HG02759 (cell line): Measurements from ENCODE around the gene PHYKPL.

Experiments
- ATAC-seq: cut with Tn5 transposase; IDR thresholded peaks from one replicate; pipeline ENCODE4 v1.9.1; 2021; ENCODE audit warnings: mild to moderate bottlenecking, moderate library complexity; ENCODE audit not compliant: unreplicated experiment

The PHYKPL gene

DNA sequence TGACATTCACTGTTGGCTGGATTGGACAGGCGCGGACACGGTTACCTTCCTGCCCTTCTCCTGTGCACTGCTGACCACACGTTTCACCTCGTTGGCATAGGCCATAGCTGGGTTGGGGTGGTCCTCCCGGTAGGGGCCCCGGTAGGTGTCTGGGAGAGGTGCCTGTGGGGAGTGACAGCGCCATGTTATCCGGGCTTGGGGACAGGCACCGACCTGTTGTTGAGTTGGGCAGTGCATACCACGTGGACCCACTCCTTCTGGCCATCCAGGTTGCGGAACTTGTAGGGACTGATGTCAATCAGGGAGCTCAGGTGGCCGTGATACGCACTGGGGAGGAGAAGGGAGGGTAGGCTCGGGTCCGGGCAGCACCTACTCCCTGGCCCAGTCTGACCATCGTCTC, 8.2 kb downstream of the PHYKPL start:
- ATAC-seq: no peak

DNA sequence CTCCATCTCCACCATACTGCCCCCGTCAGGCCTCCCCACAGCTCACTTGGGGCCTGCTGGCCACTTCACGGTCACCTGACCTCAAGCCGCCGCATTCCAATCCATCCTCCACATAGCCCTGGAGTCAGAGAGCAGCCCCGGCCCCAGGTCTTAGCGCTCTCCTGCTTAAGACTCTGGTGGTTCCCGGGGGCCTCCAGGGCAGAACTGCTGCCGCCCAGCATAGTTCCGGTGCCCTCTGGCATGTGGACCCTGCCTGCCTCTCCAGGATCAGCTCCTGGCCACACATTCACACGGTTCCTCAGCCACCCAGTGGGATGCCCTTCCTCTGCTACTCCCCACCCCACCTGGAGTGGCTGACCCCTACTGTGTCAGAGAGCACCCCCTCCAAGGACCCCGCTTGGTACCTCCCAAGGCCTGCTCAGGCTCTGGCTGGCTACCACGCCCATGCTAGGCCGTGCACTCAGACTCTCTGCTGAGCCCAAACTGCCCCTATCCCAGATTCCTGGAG, 8.7 kb downstream of the PHYKPL start:
- no peak for ATAC-seq

DNA sequence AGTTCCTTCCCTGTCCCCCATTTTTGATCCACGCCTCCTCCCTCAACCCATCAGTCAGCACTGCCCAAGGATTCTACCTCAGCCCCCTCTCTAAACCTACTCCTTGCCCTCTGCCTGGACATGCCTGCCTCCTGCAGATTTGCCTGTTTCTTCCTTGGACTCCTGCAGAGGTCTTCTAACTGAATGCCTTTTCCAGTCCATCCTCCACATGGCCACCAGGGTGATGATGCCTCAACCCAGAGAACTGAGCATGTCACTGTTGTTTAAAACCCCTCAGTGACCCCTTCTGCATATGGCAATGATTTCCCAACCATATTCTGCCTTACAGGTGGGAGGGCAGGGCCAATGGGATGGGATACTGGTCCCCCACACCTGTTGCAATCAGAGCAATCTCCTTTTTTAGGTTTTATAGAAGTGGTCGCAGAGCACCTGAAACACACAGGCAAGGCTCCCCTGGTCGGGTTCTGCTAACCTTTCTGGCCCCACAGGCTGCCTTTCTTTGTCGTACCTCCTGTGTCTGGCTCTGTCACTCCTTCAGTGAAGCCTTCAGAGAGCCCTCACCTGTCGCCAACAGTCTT, 9.3 kb downstream of the PHYKPL start:
- no peak for ATAC-seq

DNA sequence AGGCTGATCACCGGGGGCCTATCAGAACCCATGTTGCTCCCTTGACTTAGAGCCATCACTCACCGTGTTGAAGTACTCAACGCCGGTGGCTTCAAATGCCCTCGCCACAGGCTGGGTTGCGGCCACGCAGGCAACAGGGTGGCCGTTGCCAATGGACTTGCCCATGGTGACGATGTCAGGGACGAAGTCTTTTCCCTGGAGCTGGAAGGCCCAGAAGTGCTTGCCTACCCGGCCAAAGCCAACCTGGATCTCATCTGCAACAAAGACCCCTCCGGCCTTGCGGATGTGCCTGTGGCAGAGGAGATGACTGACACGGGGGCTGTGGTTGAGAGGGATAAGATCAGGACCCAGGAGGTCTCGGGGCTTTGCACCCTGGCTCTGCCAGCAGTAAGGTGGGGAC, 10.3 kb downstream of the PHYKPL start:
- no peak for ATAC-seq

DNA sequence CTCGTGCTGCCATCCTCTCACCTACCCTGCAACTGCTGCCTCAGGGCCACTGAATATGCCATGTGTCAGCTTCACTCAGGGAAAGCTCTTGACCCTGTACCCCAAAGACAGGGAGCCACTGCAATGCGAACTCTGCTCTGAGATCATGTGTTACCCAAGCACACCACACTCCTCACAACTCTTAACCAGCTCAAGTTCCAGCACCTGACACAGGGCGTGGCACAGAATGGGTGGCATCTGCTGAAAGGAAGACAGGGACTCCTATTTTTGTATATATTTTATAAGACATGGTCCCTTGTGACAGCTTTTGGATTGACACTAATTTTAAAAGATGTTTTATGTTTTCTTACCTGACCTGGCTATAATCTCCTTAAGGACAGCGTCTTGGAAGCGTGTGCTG, 10.7 kb downstream of the PHYKPL start:
- no peak for ATAC-seq

DNA sequence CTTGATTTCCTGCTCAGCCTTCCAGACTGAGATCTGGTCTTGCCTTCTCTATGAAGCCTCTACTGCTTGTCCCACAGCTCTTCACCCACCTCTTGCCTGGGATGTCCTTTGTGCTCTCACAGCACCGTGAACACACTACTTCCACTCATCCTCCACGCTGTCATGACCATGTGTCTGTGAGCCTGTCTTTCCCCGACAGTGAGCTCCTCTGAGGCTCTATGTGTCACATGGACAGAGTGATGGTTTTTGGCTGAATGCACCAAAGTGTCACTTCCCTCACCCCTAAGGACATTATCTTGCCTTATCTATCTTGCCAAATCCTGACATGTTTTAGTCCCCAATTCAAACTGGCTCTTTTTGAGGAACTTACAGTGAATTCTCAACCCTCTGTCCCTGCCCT, 11.3 kb downstream of the PHYKPL start:
- ATAC-seq: no peak

DNA sequence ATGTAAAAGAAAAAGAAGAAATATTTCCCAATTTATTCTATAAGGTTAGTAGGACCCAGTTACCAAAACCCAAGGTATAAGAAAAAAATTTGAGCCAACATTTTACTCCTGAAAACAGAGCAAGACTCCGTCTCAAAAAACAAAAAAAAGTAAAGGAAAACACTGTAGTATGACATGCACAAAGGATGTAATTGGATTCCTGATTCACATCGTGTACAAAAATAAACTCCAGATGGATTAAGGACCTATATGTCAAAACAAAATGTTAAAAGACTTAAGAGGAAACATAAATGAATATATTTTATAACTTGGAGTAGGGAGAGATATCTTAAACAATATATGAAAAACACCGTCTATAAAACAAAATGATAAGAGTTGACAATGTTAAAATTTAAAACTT, 13.8 kb downstream of the PHYKPL start:
- ATAC-seq: no peak

DNA sequence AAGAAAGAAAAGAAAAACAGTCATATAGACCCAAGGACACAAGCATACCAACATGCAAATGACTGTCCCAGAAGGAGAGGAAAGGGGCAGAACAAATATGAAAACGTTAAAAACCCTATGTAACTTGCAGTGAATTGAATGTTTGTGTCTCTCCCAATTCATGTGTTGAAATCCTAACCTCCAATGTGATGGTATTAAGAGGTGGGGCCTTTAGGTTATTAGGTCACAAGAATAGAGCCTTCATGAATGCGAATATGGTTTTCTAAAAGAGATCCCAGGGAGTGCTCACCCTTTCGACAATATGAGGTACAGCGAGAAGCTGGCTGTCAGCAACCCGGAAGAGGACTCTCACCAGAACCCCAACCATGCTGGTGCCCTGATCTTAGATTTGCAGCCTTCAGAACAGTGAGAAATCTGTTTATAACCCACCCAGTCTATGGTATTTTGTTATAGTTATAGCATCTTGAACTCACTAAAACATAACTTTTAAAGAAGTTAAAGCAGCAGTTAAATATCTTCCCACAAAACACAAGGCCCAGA, 14.3 kb downstream of the PHYKPL start:
- ATAC-seq: no peak

DNA sequence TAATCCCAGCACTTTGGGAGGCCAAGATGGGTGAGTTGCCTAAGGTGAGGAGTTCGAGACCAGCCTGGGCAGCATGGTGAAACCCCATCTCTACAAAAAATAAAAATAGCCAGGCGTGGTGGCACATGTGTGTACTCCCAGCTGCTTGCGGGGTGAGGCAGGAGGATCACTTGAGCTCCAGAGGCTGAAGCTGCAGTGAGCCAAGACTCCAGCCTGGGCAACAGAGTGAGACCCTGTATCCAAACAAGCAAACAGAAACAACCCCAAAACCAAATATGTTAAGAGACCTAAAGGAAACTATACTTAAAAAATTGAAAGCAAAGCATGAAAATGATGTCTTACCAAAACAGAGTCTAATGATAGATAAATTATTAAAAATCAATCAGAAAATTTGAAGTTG, 15.8 kb downstream of the PHYKPL start:
- ATAC-seq: no peak

DNA sequence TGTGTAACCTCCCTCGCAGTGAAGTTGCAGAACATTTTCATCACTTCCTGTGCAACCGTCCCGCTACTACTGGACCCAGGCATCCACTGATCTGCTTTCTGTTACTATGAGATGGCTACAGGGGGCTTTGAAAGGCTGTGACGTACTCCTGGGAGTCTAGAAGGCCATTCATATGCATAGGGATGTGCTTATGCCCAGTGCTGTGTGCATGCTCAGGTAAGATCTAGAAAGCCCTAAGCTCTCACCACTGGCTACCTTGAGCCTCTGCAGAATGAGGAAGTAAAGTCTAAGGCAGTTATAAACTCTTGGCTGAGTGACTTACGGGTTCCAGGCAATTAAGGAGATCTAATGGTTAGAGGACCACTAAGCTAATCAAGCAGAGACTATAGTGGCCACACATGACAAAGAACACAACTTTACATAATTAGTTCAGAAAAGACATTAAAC, 16.5 kb downstream of the PHYKPL start:
- ATAC-seq: no peak

DNA sequence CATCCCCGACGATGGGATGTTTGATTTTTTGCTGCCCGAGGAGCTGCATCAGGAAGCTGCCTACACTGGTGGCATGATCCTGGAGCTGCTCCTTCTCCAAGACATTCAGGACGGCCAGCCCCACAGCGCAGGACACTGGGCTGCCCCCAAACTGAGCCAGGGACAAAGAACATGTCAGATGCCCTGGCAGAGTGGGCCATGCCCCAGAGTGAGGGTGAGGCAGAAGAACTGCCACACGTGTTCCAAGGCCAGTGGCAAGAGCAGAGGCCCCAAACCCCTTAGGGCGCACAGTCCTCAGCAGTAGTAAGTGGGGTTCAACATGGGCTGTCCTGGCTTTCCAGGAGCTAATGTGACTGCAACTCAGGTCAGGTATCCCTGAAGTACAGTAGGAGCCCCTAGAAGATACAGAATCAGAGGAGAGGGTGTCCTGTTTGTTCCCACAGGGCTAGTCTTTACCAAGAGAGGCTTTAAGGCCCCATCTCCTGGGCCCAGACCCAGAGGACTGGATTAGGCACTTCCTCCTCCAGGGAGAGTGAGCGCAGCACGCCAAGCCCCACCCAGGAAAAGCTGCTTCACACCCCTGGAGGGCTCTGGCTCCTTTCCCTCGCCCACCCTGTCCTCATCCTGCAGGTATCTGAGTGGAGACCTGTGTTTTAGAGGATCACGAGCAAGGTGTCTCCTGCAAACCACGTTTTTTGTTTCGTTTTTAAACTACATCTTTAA, 17.2 kb downstream of the PHYKPL start:
- ATAC-seq: no peak

DNA sequence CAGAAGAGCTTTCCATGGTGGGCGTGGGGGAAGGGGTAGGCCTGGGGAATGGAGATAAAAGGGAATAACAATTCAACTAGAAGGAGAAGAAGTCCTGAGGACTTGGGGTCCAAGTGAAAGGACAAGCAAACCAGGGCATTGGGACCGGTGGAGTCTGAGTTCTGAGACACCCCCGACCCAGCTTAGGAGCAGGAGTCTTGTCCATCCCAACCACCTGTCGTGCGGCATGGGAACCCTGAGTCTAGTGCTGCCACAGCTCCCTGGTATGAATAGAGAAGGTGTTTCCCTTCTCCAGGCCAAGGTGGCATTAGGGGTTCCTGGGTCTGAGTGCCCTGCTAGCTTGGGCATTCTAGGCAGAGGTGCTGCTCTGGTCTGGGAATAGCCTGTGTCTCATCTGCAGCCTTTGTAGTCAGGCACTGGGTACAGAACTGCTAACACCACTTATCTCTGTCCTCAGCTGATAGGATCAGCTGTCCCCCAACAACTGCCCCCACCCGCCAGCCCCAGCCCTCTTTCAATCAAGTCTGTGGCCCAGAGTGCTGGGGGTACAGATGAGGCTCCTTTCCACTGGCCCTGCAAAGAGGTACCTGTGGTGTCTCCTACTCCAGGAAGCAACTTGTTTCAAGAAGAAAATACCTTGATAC, 18.3 kb downstream of the PHYKPL start:
- no peak for ATAC-seq

DNA sequence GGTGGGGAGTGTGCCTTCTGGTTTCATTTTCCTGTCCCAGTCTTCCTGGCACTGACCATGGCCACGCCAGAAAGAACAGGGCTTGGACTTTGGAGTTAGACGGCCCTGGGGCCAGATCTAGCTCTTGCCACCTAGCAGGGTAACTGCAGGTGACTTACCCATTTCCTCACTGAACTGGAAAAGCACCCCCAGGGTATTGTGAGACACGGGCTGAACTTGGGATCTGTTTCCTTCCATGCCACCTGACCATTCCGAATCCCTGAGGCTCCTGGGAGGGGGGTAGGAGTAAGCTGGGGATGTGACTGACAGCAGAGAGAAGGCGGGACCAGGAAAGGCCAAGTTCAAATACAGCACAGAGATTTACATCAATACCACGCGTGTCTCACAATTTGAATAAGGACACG, 18.9 kb downstream of the PHYKPL start:
- no peak for ATAC-seq

DNA sequence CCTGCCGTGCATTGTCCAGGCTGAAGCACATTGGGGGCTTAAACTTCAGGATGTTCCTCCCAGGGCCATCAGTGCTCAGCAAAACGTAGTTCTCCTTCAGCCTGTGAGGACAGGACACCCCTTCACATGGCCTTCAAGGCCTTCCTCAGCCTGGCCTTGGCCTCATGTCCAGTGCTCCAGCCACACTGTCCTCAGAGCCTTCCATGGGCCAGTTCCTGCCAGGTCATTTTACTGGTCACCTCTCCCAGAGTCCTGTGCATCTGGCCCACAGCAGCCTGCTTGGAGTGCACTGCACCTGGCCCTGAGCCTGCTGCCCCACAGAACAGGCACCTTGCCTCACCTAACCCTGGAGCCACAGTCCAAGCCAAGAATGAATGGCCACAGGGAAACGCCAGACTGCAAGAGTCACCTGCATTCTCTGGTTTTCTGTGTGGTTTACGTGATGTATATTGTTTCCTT, 19.6 kb downstream of the PHYKPL start:
- ATAC-seq: no peak

DNA sequence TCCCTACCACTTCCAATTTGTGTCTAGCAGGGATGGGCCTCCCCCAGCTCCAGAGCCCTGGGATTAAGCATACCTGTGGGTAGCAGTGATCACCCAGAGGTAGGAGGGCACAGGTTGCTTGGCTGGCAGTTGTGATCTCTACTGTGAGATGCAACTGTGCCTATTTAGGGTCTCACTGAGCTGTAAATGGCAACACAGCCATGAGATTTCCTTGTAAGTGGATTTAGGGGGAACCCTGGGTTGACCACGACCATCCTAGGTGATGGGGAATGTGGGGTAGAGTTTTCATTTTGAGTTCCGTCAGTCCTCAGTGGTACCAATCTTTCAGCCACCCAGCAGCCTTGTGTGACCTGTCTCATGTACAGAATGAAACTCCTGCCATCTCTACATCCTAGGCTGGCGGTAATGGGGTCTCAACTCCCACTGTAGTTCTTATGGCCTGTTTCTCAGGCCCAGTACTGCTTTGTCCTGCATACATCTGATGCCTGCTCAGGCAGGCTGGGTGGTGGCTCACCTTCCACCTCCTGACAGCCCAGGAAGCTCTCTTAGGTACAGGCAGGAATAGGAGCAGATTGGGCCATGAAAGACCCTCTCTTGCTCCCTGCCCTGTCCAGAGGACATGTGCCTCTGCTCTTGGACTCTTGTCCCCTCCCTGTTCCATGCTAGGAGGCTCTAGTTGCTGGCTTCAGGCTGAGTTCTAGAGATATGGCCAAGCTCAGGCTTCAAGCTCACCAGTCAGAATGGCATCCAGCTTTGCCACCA, 20.2 kb downstream of the PHYKPL start:
- no peak for ATAC-seq

DNA sequence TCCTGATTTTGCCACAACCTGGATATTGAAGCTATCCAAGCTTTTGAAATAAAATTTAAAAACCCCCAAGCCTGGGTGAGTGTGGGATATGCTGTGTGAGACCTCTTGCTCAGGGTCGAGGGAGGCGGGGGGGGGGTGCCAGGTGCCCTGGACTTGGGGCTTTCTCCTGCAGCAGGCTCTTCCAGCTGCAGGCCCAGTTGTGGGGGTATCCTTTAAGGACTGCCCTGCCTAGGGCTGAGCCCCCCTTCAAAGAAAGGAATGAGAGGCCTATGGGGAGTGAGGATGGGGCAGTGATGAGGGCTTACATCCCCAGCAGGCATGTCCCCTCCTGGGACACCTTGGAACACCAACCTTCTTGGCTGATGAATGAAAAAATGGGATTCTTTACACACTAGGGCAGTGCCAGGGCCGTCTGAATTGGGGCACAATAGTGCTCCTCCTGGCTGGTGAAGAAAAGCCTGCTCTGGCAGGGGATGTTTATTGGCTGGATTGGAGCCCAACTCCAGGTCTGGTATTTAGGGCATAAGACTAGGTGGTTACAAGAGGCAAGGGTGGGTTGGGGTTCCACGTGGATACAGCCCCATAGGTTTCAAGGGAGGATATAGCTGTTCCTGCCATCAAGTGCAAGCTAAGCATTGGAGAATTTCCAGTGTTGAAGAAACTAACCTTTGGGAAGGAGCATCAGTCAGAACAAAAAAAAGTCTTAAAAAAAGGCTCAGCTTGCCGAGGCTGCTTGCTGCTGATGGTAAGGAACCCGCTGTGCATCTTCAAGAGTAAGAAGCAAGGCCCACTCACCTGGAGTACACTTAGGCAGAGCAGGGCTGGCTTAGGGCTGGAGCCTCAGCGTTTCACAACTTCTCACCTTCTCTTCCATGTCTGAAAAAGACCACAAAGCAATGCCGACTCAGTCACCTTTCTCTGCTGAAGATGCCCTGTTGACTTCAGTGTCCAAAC, 21.2 kb downstream of the PHYKPL start:
- no peak for ATAC-seq

DNA sequence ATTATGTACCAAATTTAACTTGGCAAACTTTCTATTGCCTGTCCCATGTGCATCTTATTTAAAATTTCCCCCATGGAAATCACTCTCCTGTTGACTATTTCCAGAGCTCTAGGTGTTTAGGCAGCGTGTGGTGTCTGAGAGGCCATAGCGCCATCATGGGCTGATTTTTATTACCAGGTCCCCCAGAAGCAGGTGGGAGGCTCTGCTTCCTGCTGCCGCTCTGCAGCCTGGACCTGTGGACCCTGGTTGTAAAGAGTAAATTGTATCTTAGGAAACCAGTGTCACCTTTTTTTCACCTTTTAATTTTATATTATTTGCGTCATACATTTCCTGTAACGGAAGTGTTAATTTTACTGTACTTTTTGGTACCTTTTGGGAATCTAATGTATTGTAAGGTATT, 21.9 kb downstream of the PHYKPL start:
- ATAC-seq: no peak

DNA sequence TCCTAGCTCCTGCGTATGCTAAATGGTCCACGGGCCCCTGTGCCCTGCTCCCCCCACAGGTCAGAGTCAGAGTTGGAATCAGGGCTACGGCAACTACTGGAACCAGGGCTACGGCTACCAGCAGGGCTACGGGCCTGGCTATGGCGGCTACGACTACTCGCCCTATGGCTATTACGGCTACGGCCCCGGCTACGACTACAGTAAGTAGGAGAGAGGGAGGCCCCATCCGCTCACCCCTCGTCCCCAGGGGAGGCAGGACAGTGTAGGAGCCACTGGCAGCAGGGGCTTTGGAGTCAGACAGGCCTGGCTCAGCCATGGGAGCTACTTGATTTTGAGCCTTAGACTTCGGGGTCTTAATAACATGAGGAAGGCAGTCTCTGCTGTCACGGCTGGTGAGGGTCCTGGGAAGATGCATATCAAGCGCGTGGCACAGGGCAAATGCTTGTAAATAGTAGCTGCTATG, 22.5 kb downstream of the PHYKPL start:
- ATAC-seq: no peak

DNA sequence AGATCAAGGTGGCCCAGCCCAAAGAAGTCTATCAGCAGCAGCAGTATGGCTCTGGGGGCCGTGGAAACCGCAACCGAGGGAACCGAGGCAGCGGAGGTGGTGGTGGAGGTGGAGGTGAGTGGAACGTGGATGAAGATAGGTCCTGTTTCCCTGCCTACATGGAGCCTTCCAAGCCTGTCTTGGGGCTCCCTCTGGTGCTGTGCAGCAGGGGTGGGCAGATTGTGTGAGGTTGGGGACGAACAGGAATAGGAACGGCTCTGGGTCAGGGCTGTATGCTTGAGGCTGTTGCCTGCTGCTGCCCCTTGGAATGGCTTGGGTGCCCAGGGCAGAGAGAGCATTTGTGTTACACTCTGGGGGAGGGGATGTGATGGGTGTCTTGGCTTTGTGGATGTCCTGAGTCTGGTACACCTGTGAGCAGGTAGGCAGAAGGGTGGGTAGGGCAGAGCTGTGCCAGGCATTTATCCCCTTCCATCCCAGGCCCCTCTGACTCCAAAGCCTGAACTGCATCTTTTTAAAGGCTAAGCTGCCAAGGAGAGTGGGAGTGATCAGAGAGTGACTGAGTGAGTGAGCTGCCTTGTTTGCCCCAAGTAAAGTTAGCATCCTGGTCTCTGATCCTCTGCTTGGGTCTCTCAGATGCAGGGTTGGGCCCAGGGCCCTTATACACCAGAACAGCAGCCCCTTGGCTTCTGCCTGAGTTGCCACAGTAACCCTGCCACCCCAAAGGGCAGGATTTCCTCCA, 23.1 kb downstream of the PHYKPL start:
- no peak for ATAC-seq
